Panc1 (cell line): Measurements from ENCODE around the gene PELI1. TPM values are rescaled to one million over a fixed set of nuclear protein-coding genes. Genes with fewer than 3 reads are reported as not detected.

Experiments
- ATAC-seq: fragments of 200-7000 bp; cut with Tn5 transposase; 2 replicates; pipeline ENCODE4 v1.9.1; 2020; ENCODE audit warnings: mild to moderate bottlenecking, moderate library complexity
- BruUV-seq: library from RNA; stranded (reverse); fragments of 400-500 nt; replicated peaks from 2 replicates; lab custom pipeline; 2021; lab: Mats Ljungman, UMichigan
- CTCF ChIA-PET: fragments of 300-600 bp; sonication (Branson Sonifier 250); formaldehyde crosslinking; loops from one replicate; lab custom pipeline; 2022; ENCODE audit warnings: antibody characterized with exemption; lab: Charles Lee
- POLR2A ChIA-PET: fragments of 300-600 bp; sonication (Branson Sonifier 250); formaldehyde crosslinking; loops from one replicate; lab custom pipeline; 2022; ENCODE audit warnings: antibody characterized with exemption; lab: Charles Lee
- DNase-seq: peaks from one replicate; pipeline ENCODE4 v3.0.0-alpha.2; 2010; ENCODE audit warnings: low read depth, low spot score
- H3K27ac ChIP-seq: 2 replicates; pipeline ENCODE4 v1.5.1; 2011; ENCODE audit warnings: mild to moderate bottlenecking, low read length, inconsistent platforms
- H3K27me3 ChIP-seq: fragments of 200-500 bp; sonication (Bioruptor generic); 2 replicates; pipeline ENCODE4 v1.6.0; 2014; ENCODE audit warnings: low read length, inconsistent platforms; ENCODE audit not compliant: control insufficient read depth, insufficient read depth
- H3K36me3 ChIP-seq: fragments of 200-500 bp; sonication (Bioruptor generic); 2 replicates; pipeline ENCODE4 v1.5.1; 2014; ENCODE audit warnings: inconsistent platforms, mild to moderate bottlenecking, low read length, moderate library complexity; ENCODE audit not compliant: control insufficient read depth, insufficient read depth
- H3K4me1 ChIP-seq: 2 replicates; pipeline ENCODE4 v1.5.1; 2011; ENCODE audit warnings: inconsistent platforms, mild to moderate bottlenecking, low read length, moderate library complexity; ENCODE audit not compliant: control insufficient read depth, insufficient read depth
- H3K4me3 ChIP-seq, 2 experiments: 2 replicates each; pipeline ENCODE4 v1.5.1; 2011 to 2012; ENCODE audit warnings: low read depth in 2 of 2, low read length in 2 of 2, mild to moderate bottlenecking in 2 of 2, inconsistent platforms in 1 of 2, moderate library complexity in 1 of 2
- H3K9me3 ChIP-seq: fragments of 200-500 bp; sonication (Bioruptor generic); 2 replicates; pipeline ENCODE4 v1.5.1; 2014; ENCODE audit warnings: low read depth, mild to moderate bottlenecking, inconsistent platforms, low read length, moderate library complexity; ENCODE audit not compliant: control insufficient read depth, insufficient read depth
- POLR2AphosphoS5 ChIP-seq: IDR thresholded peaks from 2 replicates; pipeline ENCODE4 v1.6.1; 2012; ENCODE audit warnings: mild to moderate bottlenecking, low read depth, low read length, moderate library complexity
- SIN3A ChIP-seq: IDR thresholded peaks from 2 replicates; pipeline ENCODE4 v1.6.1; 2012; ENCODE audit warnings: low read depth, mild to moderate bottlenecking, low read length, moderate library complexity, borderline replicate concordance; ENCODE audit not compliant: insufficient read depth
- TCF7L2 ChIP-seq: IDR thresholded peaks from 2 replicates; pipeline ENCODE4 v1.6.1; 2011; ENCODE audit warnings: mild to moderate bottlenecking, low read depth, low read length, inconsistent platforms
- in situ Hi-C: cut with HindIII; loops from 2 replicates; pipeline ENCODE4 v1.10.0; 2016; ENCODE audit warnings: low sequenced_read_pairs, low pct_unique_long_range_greater_than_20kb
- intact Hi-C: fragments of 100-400 bp; cut with micrococcal nuclease; formaldehyde crosslinking; loops from one replicate; pipeline ENCODE4 v1.10.0; 2022; ENCODE audit not compliant: unreplicated experiment
- total RNA-seq: library from RNA; stranded (reverse); gene quantifications from one replicate; pipeline ENCODE4 v1.2.1, GENCODE V29; 2021; ENCODE audit not compliant: unreplicated experiment
- TF ChIP-seq, protein P1 (sequence below), 2 experiments: IDR thresholded peaks; 2 replicates each; pipeline ENCODE4 v1.6.1; 2011 to 2012; ENCODE audit warnings: low read depth in 2 of 2, control low read depth in 1 of 2, low read length in 1 of 2, mild to moderate bottlenecking in 1 of 2, moderate library complexity in 1 of 2; ENCODE audit not compliant: insufficient read depth in 1 of 2
- TF ChIP-seq, protein P2 (sequence below): fragments of 450-650 bp; IDR thresholded peaks from 2 replicates; pipeline ENCODE4 v1.5.1; 2017; ENCODE audit warnings: mild to moderate bottlenecking

PELI1 gene
- total RNA-seq, 1 experiment from 2014 or later = 6.7 TPM

DNA sequence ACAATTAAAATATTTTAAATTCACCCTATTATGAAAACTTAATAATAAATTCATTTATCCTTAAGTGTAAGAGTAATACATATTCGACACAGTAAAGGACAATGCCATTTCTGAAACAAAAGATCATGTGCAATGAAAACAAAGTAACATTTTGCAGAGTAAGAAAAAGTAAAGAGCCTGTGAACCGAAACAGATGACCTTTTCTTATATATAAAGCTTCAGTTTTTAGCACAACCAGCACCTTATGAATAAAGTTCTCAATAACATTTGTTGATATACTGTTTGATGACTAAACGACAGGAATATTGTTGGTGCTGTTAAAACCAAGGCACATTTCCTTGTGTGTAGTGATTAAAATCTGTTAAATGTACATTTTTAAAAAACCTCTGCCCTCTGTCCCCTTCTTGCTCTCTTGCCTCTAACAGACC lies 1.5 kb downstream of the PELI1 start:
- peaks cover 16% of the 10 kb centered on the region for H3K4me1 ChIP-seq
- H3K27me3 ChIP-seq = no peaks in the 10 kb centered on the region
- TF ChIP-seq TCF7L2 (no peak), SIN3A (no peak), POLR2AphosphoS5 (no peak)
- TF ChIP-seq, protein P1, sequence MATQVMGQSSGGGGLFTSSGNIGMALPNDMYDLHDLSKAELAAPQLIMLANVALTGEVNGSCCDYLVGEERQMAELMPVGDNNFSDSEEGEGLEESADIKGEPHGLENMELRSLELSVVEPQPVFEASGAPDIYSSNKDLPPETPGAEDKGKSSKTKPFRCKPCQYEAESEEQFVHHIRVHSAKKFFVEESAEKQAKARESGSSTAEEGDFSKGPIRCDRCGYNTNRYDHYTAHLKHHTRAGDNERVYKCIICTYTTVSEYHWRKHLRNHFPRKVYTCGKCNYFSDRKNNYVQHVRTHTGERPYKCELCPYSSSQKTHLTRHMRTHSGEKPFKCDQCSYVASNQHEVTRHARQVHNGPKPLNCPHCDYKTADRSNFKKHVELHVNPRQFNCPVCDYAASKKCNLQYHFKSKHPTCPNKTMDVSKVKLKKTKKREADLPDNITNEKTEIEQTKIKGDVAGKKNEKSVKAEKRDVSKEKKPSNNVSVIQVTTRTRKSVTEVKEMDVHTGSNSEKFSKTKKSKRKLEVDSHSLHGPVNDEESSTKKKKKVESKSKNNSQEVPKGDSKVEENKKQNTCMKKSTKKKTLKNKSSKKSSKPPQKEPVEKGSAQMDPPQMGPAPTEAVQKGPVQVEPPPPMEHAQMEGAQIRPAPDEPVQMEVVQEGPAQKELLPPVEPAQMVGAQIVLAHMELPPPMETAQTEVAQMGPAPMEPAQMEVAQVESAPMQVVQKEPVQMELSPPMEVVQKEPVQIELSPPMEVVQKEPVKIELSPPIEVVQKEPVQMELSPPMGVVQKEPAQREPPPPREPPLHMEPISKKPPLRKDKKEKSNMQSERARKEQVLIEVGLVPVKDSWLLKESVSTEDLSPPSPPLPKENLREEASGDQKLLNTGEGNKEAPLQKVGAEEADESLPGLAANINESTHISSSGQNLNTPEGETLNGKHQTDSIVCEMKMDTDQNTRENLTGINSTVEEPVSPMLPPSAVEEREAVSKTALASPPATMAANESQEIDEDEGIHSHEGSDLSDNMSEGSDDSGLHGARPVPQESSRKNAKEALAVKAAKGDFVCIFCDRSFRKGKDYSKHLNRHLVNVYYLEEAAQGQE (IDR thresholded peaks at IDR 0.05; ENCODE audit: insufficient read depth in 1 of 2, low read depth in 2 of 2, low read length in 1 of 2) = no peak
- TF ChIP-seq, protein P2, sequence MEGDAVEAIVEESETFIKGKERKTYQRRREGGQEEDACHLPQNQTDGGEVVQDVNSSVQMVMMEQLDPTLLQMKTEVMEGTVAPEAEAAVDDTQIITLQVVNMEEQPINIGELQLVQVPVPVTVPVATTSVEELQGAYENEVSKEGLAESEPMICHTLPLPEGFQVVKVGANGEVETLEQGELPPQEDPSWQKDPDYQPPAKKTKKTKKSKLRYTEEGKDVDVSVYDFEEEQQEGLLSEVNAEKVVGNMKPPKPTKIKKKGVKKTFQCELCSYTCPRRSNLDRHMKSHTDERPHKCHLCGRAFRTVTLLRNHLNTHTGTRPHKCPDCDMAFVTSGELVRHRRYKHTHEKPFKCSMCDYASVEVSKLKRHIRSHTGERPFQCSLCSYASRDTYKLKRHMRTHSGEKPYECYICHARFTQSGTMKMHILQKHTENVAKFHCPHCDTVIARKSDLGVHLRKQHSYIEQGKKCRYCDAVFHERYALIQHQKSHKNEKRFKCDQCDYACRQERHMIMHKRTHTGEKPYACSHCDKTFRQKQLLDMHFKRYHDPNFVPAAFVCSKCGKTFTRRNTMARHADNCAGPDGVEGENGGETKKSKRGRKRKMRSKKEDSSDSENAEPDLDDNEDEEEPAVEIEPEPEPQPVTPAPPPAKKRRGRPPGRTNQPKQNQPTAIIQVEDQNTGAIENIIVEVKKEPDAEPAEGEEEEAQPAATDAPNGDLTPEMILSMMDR = no peak
- ChIA-PET CTCF (no interaction called here), POLR2A (no interaction called here)
- in situ Hi-C loops (no loop called here), intact Hi-C loops (no loop called here)
- no peaks in the 10 kb centered on the region for H3K36me3 ChIP-seq
- peak overlapping the region; percentile 76 to 85 for H3K4me3 ChIP-seq
- peak overlapping the region; percentile 55 for H3K27ac ChIP-seq
- DNase-seq (no peak), ATAC-seq (no peak)
- no peaks in the 10 kb centered on the region for H3K9me3 ChIP-seq
- BruUV-seq = no TSS peak

DNA sequence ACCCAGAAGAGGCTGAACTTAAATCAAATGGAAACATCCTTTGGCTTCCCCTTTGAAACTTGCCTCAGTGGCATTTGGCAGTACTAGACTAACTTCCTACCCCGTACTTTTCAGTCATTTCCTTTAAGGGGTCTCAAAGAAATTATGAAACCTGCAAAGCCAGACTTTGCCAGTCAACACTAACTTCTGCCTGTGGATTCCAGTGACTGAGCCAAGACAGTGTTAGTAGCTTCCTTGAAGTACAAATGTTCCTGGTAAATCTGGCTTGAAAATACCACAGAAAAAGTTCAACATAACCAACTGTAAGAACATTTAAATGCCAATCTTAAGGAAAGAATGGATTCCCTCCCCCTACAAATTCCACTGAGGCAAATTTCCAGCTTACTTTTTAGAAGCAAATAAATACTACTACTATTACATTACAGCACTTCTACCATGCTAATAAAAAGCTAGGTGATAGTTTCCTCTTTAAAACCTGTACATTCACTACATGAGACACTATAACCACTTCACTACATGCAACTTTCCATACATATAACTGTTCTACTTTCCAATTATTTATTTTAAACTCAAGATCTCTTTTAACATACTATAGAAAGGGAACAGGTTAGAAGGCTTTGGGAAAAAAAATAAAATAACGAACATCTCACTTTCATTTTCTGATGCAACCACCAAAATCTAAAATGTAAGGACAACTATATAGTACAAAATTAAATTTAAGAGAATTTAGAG lies 2.4 kb downstream of the PELI1 start:
- no TSS peak for BruUV-seq
- Histone ChIP-seq H3K36me3 (no peaks in the 10 kb centered on the region), H3K27me3 (no peaks in the 10 kb centered on the region), H3K4me1 (peaks cover 16% of the 10 kb centered on the region), H3K4me3 (peak overlapping the region in 1 of 2 experiments; percentile 76; a peak in 2 of 4 replicates), H3K9me3 (no peaks in the 10 kb centered on the region), H3K27ac (peak overlapping the region; percentile 59; the same call in 1 of the 2 replicates)
- no peak for DNase-seq
- in situ Hi-C loops = no loop called here
- TF ChIP-seq TCF7L2 = no peak
- TF ChIP-seq, protein P2 = no peak
- TF ChIP-seq, protein P1 (IDR thresholded peaks at IDR 0.05; ENCODE audit: insufficient read depth in 1 of 2, low read depth in 2 of 2, low read length in 1 of 2) = no peak
- no peak for TF ChIP-seq POLR2AphosphoS5
- no peak for TF ChIP-seq SIN3A
- intact Hi-C loops = no loop called here
- no peak for ATAC-seq
- ChIA-PET CTCF (no interaction called here), POLR2A (interaction anchor here (0.6 kb wide), 1 partner anchor 43 kb away, joined by 6 read pairs; no protein-coding TSS in a partner anchor)
